ENCODE measurements around the gene FAM210B.

Gene FAM210B

DNA sequence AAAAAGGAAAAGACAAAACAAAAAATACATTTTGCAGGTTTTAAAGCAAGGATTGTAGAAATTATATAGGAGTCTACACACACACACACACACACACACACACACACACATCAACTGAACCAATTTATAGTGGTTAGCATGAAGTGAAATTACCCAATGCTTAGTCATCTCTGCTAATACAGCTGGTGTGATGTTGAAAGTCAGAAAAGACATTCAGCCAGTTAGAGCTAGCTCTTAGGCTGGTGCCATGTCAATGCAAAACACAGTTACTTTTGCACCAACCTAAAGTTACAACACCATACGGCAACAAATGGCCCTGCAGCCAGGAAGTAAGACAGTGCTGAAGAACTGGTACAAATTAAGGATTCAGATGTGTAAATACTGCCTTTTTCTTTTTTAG lies 15.2 kb downstream of the FAM210B start:
- H3K9me3 ChIP-seq (ENCODE audit: control insufficient read depth, insufficient read depth, low read length) = no peaks in the 10 kb centered on the region
- H3K27ac ChIP-seq (ENCODE audit: low read depth, low read length) = no peak overlapping the region
- H3K4me2 ChIP-seq (ENCODE audit: low read length) = no peak overlapping the region
- no peaks in the 10 kb centered on the region for H3K9me2 ChIP-seq (replicated peaks; ENCODE audit: control insufficient read depth, low read length)
- no peaks in the 10 kb centered on the region; the same call in 1 of the 2 replicates for H4K20me1 ChIP-seq (ENCODE audit: control insufficient read depth, insufficient read depth, low read depth, low read length)
- no peaks in the 10 kb centered on the region for H3K27me3 ChIP-seq (ENCODE audit: control insufficient read depth, low read length)
- peaks cover 52% of the 10 kb centered on the region for H3K79me2 ChIP-seq (ENCODE audit: control insufficient read depth, low read length)
- TF ChIP-seq EZH2phosphoT487 (IDR thresholded peaks at IDR 0.05; ENCODE audit: borderline replicate concordance, low read length) = no peak
- TF ChIP-seq, protein P1, sequence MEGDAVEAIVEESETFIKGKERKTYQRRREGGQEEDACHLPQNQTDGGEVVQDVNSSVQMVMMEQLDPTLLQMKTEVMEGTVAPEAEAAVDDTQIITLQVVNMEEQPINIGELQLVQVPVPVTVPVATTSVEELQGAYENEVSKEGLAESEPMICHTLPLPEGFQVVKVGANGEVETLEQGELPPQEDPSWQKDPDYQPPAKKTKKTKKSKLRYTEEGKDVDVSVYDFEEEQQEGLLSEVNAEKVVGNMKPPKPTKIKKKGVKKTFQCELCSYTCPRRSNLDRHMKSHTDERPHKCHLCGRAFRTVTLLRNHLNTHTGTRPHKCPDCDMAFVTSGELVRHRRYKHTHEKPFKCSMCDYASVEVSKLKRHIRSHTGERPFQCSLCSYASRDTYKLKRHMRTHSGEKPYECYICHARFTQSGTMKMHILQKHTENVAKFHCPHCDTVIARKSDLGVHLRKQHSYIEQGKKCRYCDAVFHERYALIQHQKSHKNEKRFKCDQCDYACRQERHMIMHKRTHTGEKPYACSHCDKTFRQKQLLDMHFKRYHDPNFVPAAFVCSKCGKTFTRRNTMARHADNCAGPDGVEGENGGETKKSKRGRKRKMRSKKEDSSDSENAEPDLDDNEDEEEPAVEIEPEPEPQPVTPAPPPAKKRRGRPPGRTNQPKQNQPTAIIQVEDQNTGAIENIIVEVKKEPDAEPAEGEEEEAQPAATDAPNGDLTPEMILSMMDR (IDR thresholded peaks at IDR 0.05; ENCODE audit: low read depth, low read length, poor library complexity, severe bottlenecking) = no peak
- no peak overlapping the region for H3K4me3 ChIP-seq (ENCODE audit: low read length)
- peaks cover 93% of the 10 kb centered on the region for H3K36me3 ChIP-seq (ENCODE audit: control insufficient read depth, low read length)
- H3F3A ChIP-seq (ENCODE audit: control insufficient read depth, insufficient read depth) = peaks cover 9% of the 10 kb centered on the region
- no peaks in the 10 kb centered on the region for H3K4me1 ChIP-seq (ENCODE audit: control insufficient read depth, low read length)

GRCh38 chr20:56376331-56376730 lies 17.6 kb downstream of the FAM210B start:
- TF ChIP-seq EZH2phosphoT487 (IDR thresholded peaks at IDR 0.05; ENCODE audit: borderline replicate concordance, low read length) = no peak
- TF ChIP-seq, protein P1 (IDR thresholded peaks at IDR 0.05; ENCODE audit: low read depth, low read length, poor library complexity, severe bottlenecking) = no peak
- Histone ChIP-seq H3K4me2 (ENCODE audit: low read length) (no peak overlapping the region), H3K4me1 (ENCODE audit: control insufficient read depth, low read length) (no peaks in the 10 kb centered on the region), H3K27me3 (ENCODE audit: control insufficient read depth, low read length) (no peaks in the 10 kb centered on the region), H3K4me3 (ENCODE audit: low read length) (no peak overlapping the region), H4K20me1 (ENCODE audit: control insufficient read depth, insufficient read depth, low read depth, low read length) (no peaks in the 10 kb centered on the region; the same call in 1 of the 2 replicates), H3F3A (ENCODE audit: control insufficient read depth, insufficient read depth) (0 out of 2 replicates have a peak, but pooled peaks cover 3% of the 10 kb centered on the region), H3K79me2 (ENCODE audit: control insufficient read depth, low read length) (peaks cover 66% of the 10 kb centered on the region), H3K36me3 (ENCODE audit: control insufficient read depth, low read length) (peaks cover 93% of the 10 kb centered on the region), H3K27ac (ENCODE audit: low read depth, low read length) (no peak overlapping the region), H3K9me2 (replicated peaks; ENCODE audit: control insufficient read depth, low read length) (no peaks in the 10 kb centered on the region), H3K9me3 (ENCODE audit: control insufficient read depth, insufficient read depth, low read length) (no peaks in the 10 kb centered on the region)

DNA sequence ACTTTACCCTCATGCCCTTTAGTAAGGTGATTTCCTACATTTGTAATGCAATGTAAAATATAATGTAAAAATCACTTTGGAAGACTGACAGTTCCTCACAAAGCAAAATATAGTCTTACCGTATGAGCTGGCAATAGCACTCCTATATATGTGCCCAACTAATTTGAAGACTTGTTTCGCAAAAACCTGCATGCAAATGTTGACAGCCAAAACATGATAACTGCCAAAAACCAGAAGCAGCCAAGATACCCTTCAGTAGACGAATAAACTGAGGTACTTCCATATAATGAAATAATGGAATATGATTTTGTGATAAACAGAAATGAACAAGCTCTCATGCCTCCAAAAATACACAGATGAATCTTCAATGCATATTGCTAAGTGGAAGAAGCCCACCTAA lies 19.6 kb downstream of the FAM210B start:
- H3K27ac ChIP-seq (ENCODE audit: low read depth, low read length) = no peak overlapping the region
- no peak for TF ChIP-seq EZH2phosphoT487 (IDR thresholded peaks at IDR 0.05; ENCODE audit: borderline replicate concordance, low read length)
- TF ChIP-seq, protein P1 (IDR thresholded peaks at IDR 0.05; ENCODE audit: low read depth, low read length, poor library complexity, severe bottlenecking) = no peak
- no peaks in the 10 kb centered on the region for H3K9me2 ChIP-seq (replicated peaks; ENCODE audit: control insufficient read depth, low read length)
- no peaks in the 10 kb centered on the region for H3K4me1 ChIP-seq (ENCODE audit: control insufficient read depth, low read length)
- peaks cover 91% of the 10 kb centered on the region for H3K36me3 ChIP-seq (ENCODE audit: control insufficient read depth, low read length)
- H3K4me3 ChIP-seq (ENCODE audit: low read length) = no peak overlapping the region
- no peaks in the 10 kb centered on the region for H3K9me3 ChIP-seq (ENCODE audit: control insufficient read depth, insufficient read depth, low read length)
- H4K20me1 ChIP-seq (ENCODE audit: control insufficient read depth, insufficient read depth, low read depth, low read length) = no peaks in the 10 kb centered on the region; the same call in 1 of the 2 replicates
- no peaks in the 10 kb centered on the region for H3F3A ChIP-seq (ENCODE audit: control insufficient read depth, insufficient read depth)
- H3K79me2 ChIP-seq (ENCODE audit: control insufficient read depth, low read length) = peaks cover 73% of the 10 kb centered on the region
- no peaks in the 10 kb centered on the region for H3K27me3 ChIP-seq (ENCODE audit: control insufficient read depth, low read length)
- H3K4me2 ChIP-seq (ENCODE audit: low read length) = no peak overlapping the region
